ENCODE data around the gene ZNF865. TPM values are rescaled to one million over a fixed set of nuclear protein-coding genes. Genes with fewer than 3 reads are reported as not detected.

ZNF865 gene
- total RNA-seq, 1 experiment from 2014 or later, result 21.7 TPM

- ChIA-PET POLR2A (no interaction called here), CTCF (interaction anchor here (0.8 to 4.6 kb wide), 2 partner anchors 18 to 21 kb away, joined by 3 to 25 read pairs; no protein-coding TSS in a partner anchor)
- no peak for TF ChIP-seq KAT7 (CRISPR knock-in tag; IDR thresholded peaks at IDR 0.05; ENCODE audit: borderline replicate concordance)
- TF ChIP-seq PRRX2 (CRISPR knock-in tag; IDR thresholded peaks at IDR 0.05), result no peak
- no peak for TF ChIP-seq NFE2L1 (CRISPR knock-in tag; IDR thresholded peaks at IDR 0.05)
- TF ChIP-seq CTCF (IDR thresholded peaks at IDR 0.05), result no peak
- no peak for TF ChIP-seq ZNF671 (CRISPR knock-in tag; IDR thresholded peaks at IDR 0.05)
- TF ChIP-seq RORB (CRISPR knock-in tag; IDR thresholded peaks at IDR 0.05), result no peak
- no peak for TF ChIP-seq NFYB (CRISPR knock-in tag; conservative IDR thresholded peaks at IDR 0.05; ENCODE audit: low read depth)
- TF ChIP-seq GABPB1 (CRISPR knock-in tag; IDR thresholded peaks at IDR 0.05), result no peak
- no peak for TF ChIP-seq MYBL2 (CRISPR knock-in tag; IDR thresholded peaks at IDR 0.05)
- TF ChIP-seq CDX4 (CRISPR knock-in tag; IDR thresholded peaks at IDR 0.05; ENCODE audit: borderline replicate concordance), result no peak
- no peak for TF ChIP-seq ZMAT4 (CRISPR knock-in tag; IDR thresholded peaks at IDR 0.05)
- H3K4me1 Mint-ChIP-seq, result peaks cover 16% of the 10 kb centered on the region
- H3K27ac Mint-ChIP-seq, result no peak overlapping the region
- H3K36me3 Mint-ChIP-seq, result peaks cover 15% of the 10 kb centered on the region
- no peak for ATAC-seq
- H3K27me3 Mint-ChIP-seq (ENCODE audit: low read depth), result peaks cover 3% of the 10 kb centered on the region; the same call in 1 of the 2 replicates
- H3K9me3 Mint-ChIP-seq, result no peaks in the 10 kb centered on the region
- no peak for DNase-seq (ENCODE audit: low spot score)
- H3K4me3 Mint-ChIP-seq, result peak overlapping the region; percentile 10; the same call in 1 of the 2 replicates
Observed at GRCh38 chr19:55650126-55650557, 44.7 kb downstream of the ZNF865 start.

GRCh38 chr19:55650602-55651230 lies 45.3 kb downstream of the ZNF865 start:
- H3K4me3 Mint-ChIP-seq, result peak overlapping the region; percentile 18; the same call in 1 of the 2 replicates
- H3K4me1 Mint-ChIP-seq, result peaks cover 16% of the 10 kb centered on the region
- ChIA-PET CTCF (interaction anchor here (0.8 to 4.6 kb wide), 2 partner anchors 18 to 21 kb away, joined by 3 to 25 read pairs; no protein-coding TSS in a partner anchor), POLR2A (no interaction called here)
- DNase-seq (ENCODE audit: low spot score) (no peak), ATAC-seq (no peak)
- peaks cover 11% of the 10 kb centered on the region for H3K36me3 Mint-ChIP-seq
- peaks cover 3% of the 10 kb centered on the region; the same call in 1 of the 2 replicates for H3K27me3 Mint-ChIP-seq (ENCODE audit: low read depth)
- no peak overlapping the region; the same call in 1 of the 2 replicates for H3K27ac Mint-ChIP-seq
- H3K9me3 Mint-ChIP-seq, result no peaks in the 10 kb centered on the region
- TF ChIP-seq CBFB (CRISPR knock-in tag; IDR thresholded peaks at IDR 0.05; ENCODE audit: low read depth), result no peak
- no peak for TF ChIP-seq TEAD4 (CRISPR knock-in tag; IDR thresholded peaks at IDR 0.05)
- TF ChIP-seq ZMAT4 (CRISPR knock-in tag; IDR thresholded peaks at IDR 0.05), result no peak
- no peak for TF ChIP-seq CDX4 (CRISPR knock-in tag; IDR thresholded peaks at IDR 0.05; ENCODE audit: borderline replicate concordance)
- no peak for TF ChIP-seq MYBL2 (CRISPR knock-in tag; IDR thresholded peaks at IDR 0.05)
- no peak for TF ChIP-seq KAT7 (CRISPR knock-in tag; IDR thresholded peaks at IDR 0.05; ENCODE audit: borderline replicate concordance)
- no peak for TF ChIP-seq E2F5 (CRISPR knock-in tag; IDR thresholded peaks at IDR 0.05)
- no peak for TF ChIP-seq ZNF425 (CRISPR knock-in tag; conservative IDR thresholded peaks at IDR 0.05)
- no peak for TF ChIP-seq USF1 (CRISPR knock-in tag; IDR thresholded peaks at IDR 0.05)
- TF ChIP-seq JAZF1 (CRISPR knock-in tag; IDR thresholded peaks at IDR 0.05), result no peak
- TF ChIP-seq PREB (CRISPR knock-in tag; IDR thresholded peaks at IDR 0.05; ENCODE audit: borderline replicate concordance), result no peak
- TF ChIP-seq USF2 (CRISPR knock-in tag; IDR thresholded peaks at IDR 0.05), result no peak
